Measurements from ENCODE around the gene KISS1.

Gene KISS1

GRCh38 chr1:204190212-204191211 lies 5.8 kb downstream of the KISS1 start:
- peak; percentile 30 for DNase-seq

DNA sequence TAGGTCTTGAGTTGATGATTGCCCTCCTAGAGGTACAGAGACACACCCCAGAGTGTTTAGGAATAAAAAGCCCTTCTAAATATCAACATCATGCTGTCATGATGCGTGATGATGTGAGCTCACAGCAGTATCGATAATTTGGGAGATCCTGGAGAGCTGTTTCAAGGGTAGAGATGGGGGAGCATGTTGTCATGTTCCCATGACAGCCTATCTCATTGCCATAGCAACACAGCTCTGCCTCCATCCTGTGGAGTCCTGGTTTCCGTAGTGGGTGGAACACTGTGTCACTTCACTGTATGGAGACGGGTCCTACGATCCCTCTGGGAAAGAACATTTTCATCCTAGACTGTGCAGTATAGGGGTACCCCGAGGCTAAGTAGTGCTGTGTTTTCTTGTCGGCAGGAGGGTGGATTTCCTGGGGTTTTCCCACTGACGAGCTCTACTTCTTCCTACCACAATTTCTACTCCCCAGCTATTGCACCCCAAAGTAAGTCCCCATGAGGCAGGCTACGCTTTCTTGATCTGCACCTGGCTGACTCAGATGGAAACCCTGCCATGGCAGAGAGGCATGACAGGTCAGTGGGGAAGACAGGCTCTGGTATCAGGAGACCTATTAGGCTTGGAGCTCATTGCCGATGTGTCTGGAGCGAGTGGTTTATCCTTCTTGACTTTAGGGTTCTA lies 7.2 kb downstream of the KISS1 start:
- DNase-seq = no peak

GRCh38 chr1:204186597-204186996 lies 9.7 kb downstream of the KISS1 start:
- DNase-seq = no peak

DNA sequence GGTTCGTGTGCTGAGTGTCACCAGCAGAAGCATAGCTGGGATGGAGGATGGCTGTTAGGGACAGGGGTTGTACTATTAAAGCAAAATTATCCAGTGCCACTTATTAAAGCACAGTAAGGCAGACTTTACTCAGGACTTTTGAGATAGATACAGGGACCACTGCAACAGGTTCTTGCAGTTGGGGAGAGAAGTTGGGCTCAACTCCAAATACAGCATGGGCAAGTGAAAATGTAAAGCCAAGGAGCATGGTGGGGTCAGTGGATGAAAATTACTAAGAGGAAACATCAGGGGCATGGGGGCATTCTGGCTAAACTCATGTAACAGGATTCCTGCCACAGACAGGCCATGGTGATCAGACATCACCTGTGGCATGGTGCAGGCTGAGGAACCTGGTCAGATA lies 15.2 kb downstream of the KISS1 start:
- no peak for DNase-seq

DNA sequence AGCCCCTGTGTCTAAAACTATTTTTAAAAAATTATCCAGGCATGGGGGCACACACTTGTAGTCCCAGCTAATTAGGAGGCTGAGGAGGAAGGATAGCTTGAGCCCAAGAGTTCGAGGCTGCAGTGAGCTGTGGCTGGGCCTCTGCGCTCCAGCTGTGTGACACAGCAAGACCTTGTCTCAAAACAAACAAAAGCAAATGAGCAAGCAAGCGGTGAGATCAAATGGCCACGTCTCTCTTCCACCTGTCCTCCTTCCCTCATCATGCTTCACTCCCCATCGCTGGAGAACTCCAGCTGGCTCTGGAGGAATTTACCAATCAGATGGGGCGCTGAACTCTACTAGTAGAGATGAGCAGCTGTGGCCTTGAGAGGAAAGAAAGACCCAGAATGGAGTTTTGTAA lies 16.2 kb downstream of the KISS1 start:
- DNase-seq = no peak

GRCh38 chr1:204178487-204179281 lies 17.6 kb downstream of the KISS1 start:
- DNase-seq = no peak

GRCh38 chr1:204177133-204177532 lies 19.2 kb downstream of the KISS1 start:
- DNase-seq = no peak

DNA sequence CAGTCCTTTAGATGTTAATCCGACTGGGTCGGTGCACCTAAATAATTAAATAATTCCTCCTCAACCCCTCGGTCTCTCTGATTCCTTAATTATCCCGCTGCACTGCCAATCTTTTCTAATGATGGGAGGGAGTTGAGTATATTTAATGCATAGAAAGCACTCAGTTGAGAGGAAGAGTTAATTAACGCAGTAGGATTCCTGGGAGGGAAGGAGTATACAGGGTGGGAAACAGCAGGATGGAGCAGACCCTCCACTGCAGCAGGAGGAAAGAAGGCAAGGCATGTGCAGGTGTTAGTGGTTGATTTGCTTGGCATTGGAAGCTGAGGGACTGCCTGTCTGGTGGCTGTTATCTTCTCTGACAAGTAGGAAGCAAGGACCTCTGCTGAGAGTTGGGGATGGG lies 20.2 kb downstream of the KISS1 start:
- DNase-seq = no peak

GRCh38 chr1:204174958-204175357 lies 21.3 kb downstream of the KISS1 start:
- no peak for DNase-seq

DNA sequence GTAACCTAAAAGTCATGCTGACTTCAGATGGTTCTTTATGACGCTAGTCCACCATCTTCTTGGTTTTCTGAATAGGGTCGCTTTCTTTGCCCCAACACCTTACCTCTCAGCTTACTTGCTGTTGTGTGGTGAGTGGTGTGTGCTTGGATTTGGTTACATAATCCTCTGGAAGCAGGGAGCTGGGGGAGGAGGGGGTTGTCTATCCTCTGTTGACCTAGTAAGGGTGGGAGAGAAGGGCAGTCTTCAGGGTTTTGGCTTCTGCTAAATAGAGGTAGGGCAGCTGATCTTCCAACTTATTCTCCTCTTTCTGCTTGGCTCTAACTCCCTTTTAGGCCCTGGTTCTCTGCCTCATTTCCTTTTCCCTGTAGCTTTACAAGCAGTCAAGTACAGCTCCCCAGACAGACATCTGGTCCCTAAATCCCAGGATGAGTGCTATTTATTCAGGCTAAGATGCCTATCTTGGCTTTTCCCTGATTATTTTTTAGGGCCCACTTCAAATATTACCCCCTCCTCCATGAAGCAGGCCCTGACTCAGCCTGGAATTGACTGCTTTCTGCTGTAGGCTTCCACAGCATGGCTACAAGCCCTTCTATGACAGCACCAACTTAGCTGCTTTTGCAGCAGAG lies 23.8 kb downstream of the KISS1 start:
- no peak for DNase-seq

- no peak for DNase-seq
Measured at GRCh38 chr1:204171751-204172178, 24.5 kb downstream of the KISS1 start.

- DNase-seq = no peak
Measured at GRCh38 chr1:204170494-204171155, 25.7 kb downstream of the KISS1 start.

- no peak for DNase-seq
Measured at GRCh38 chr1:204169858-204170257, 26.4 kb downstream of the KISS1 start.

- DNase-seq = no peak
Measured at GRCh38 chr1:204167730-204168129, 28.6 kb downstream of the KISS1 start.

DNA sequence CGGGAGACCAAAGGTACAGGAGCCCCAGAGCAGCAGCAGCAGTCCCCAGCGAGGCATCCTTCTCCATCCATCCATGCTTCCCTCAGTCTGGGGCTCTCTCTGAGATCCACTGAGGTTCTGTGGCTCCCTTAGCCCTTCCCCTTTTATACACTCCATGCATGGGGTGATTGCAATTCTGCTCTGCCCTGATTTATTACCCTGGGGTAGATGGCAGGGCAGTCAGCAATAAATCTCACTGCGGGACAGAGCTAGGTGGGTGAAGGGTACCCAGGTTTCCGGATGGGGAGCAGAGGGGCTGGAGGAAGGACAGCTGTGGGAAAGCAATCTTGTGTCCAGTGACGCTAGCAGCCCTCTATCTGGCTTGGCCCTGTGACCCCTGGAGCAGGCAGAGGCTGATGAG lies 30.1 kb downstream of the KISS1 start, which contains the start of gene REN:
REN (minus strand) TSS at position 119 of the 400 bp plus-strand sequence; CDS start at position 75, 44 bp downstream.
- no peak for DNase-seq

DNA sequence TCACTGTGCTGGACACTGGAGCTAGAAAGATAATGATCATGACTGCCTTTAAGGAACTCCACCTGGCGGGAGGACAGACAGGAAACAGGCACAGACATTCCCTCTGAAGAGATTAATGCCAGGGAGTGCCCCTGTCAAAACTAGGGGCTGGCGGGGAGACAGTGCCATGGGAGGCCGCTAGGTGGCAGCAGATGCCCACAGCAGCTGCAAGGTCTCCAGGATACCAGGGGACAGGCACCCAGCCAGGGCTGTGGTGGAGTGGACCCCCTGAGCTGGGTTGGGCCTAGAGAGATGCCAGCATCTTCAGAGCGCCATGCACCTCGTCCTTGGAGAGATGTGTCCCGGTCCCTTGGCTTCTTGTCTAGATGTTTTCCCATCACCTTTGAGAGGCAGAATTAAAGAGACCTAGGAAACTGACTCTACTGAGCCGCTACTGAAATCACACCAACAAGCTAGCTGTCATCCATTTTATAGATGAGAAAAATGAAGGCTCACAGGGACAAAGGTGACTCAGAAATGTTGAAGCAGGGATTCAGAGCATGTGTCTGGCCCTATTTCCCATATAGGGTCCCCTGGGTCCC lies 33.7 kb downstream of the KISS1 start:
- DNase-seq = peak; percentile 71

DNA sequence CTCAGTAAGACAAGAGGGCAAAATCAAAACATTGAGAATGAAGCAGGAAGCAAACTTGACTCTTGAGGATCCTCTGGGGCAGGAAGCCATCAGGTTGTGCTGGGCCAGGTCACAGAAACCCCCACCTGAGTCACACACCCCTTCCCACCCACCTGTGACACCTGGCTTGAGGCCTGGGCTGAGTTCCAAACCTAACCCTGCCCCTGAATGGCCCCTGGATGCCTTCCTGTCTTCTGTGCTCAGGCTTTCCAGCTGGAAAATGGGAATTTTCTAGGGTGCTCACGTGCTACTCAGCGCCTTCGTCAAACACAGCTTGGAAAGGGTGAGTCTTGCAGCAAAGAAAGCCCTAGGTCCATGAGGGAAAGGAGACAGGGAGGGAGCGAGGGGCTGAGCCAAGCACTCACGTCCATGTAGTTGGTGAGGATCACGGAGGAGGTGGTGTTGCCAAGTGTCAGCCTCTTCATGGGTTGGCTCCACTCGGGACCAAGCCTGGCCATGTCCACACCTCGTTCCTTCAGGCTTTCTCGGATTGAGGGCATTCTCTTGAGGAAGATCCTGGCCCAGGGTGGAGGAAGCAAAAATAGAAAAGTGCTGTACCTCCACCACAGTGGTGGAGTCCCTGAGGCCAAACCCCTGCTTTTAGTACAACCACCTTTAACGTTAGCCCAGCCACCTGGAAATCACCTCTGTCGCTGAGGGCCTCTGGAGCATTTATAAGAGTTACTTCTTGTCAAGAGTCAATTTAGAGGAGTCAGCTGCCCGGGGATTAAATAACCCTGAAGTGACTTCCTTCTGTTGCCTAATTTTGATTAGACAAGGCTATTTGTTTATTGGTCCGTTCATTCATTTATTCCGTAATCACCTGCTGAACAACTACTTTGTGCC lies 34.4 kb downstream of the KISS1 start:
- DNase-seq = no peak

- no peak for DNase-seq
Measured at GRCh38 chr1:204157962-204158361, 38.3 kb downstream of the KISS1 start.

DNA sequence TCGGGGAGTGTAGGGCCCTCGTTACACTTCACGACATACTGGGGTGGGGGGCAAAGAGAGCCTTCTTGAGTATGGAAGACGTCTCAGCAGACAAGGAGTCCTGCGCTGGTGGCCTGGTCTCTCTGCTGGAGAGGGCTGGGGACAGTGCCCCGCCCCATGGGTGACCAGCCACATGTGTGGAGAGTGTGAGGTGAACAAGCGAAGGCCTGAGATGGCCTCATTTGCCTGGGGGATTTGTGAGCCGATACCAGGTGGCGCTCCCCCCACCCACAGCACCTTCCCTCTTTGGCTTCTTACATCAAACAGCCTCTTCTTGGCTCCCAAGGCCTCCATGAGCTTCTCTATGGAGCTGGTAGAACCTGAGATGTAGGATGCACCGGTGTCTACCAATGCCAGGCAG lies 40.4 kb downstream of the KISS1 start:
- DNase-seq = no peak

- no peak for DNase-seq
Measured at GRCh38 chr1:204154568-204155255, 41.6 kb downstream of the KISS1 start.

All from effector CD8-positive, alpha-beta T cell (primary cell).